HL-60 (cell line): ENCODE data around the gene ZNF620.

Experiments
- CTCF ChIP-seq: IDR thresholded peaks from one replicate; pipeline ENCODE4 v1.5.1; 2011; ENCODE audit warnings: low read length, control low read depth, inconsistent platforms; ENCODE audit not compliant: insufficient read depth
- POLR2AphosphoS5 ChIP-seq: IDR thresholded peaks from 2 replicates; pipeline ENCODE4 v1.6.1; 2012; ENCODE audit warnings: low read depth
- SPI1 ChIP-seq: IDR thresholded peaks from 2 replicates; pipeline ENCODE4 v1.6.1; 2012; ENCODE audit warnings: low read depth, mild to moderate bottlenecking, borderline replicate concordance

DNA sequence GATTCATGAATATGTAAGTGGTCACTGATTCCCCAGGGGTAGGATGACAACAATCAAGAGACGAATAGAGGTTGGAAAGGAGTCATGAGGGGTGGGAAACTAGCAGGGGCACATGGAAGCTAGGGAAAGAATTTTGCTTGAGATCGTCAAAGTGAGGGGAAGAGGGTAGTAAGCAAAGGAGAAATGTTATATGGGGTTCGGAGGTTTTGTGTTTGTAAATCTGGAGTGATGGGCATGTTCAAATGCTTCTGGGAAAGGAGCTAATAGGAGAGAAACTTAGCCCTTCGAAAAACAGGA is 40.8 kb upstream of the ZNF620 start:
- no peak for TF ChIP-seq CTCF
- no peak for TF ChIP-seq POLR2AphosphoS5
- no peak for TF ChIP-seq SPI1
